GM12864 (cell line): Measurements from ENCODE around the gene FAT1.

ENCODE experiments used
- DNase-seq: peaks from one replicate; pipeline ENCODE4 v3.0.0-alpha.2; 2011; ENCODE audit warnings: low read depth
- H3K4me3 ChIP-seq: 2 replicates; pipeline ENCODE4 v1.5.1; 2011; ENCODE audit warnings: mild to moderate bottlenecking, low read depth, low read length, control low read depth
- TF ChIP-seq, protein P1 (sequence below): IDR thresholded peaks from 2 replicates; pipeline ENCODE4 v1.5.1; 2011; ENCODE audit warnings: low read depth, mild to moderate bottlenecking, moderate library complexity, low read length, control low read depth, inconsistent platforms; ENCODE audit errors: missing control alignments

FAT1 gene

DNA sequence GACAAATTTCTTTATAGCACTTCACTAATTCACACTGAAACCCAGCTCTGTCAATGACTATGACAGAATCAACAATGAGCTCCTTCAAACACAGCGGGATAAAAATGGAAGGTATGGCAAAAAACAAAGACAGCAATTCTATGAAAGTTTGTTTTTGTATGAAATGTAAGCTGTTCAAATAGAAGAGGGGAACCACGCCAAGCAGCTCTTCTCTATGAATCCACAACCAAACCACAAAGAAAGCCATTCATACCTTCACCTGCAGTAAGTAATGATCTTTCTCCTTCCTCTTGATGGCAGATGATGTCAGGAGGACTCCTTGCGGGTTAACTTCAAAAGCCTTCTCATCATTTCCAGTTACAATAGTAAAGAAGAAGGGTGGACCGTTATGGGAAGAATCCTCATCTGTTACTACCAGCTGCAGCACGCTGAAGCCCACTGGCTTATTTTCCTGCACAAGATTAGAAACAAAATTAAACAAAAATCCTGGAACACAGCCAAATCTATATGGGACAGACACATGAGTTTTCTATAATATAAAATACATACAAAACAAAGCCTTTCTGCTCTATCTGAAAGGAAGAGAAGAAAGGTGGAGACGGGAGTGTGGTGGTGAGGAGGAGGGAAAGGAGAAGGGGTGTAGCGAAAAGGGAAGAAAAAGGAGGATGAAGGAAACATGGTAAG lies 119.4 kb downstream of the FAT1 start:
- H3K4me3 ChIP-seq = no peak overlapping the region
- TF ChIP-seq, protein P1, sequence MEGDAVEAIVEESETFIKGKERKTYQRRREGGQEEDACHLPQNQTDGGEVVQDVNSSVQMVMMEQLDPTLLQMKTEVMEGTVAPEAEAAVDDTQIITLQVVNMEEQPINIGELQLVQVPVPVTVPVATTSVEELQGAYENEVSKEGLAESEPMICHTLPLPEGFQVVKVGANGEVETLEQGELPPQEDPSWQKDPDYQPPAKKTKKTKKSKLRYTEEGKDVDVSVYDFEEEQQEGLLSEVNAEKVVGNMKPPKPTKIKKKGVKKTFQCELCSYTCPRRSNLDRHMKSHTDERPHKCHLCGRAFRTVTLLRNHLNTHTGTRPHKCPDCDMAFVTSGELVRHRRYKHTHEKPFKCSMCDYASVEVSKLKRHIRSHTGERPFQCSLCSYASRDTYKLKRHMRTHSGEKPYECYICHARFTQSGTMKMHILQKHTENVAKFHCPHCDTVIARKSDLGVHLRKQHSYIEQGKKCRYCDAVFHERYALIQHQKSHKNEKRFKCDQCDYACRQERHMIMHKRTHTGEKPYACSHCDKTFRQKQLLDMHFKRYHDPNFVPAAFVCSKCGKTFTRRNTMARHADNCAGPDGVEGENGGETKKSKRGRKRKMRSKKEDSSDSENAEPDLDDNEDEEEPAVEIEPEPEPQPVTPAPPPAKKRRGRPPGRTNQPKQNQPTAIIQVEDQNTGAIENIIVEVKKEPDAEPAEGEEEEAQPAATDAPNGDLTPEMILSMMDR = no peak
- DNase-seq = no peak

DNA sequence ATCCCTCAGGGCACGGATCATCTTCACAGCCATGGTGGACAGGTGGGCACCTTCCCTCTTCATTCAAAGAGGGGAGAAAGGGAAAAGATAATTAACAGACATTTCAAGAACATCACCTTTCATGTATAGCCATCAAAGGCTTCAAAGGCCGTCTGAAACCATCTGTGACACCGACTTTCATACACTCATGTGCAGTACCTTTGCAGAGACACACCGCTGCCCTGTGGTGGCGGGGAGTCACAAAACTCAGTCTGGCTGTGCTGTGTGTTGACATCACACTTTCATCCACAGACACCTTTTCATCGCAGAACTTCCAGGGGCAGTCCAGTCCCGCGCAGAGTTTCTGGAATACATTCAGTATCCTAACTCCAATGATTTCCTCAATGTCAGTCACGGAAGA lies 120.7 kb downstream of the FAT1 start:
- H3K4me3 ChIP-seq = no peak overlapping the region
- TF ChIP-seq, protein P1 = no peak
- DNase-seq = no peak

DNA sequence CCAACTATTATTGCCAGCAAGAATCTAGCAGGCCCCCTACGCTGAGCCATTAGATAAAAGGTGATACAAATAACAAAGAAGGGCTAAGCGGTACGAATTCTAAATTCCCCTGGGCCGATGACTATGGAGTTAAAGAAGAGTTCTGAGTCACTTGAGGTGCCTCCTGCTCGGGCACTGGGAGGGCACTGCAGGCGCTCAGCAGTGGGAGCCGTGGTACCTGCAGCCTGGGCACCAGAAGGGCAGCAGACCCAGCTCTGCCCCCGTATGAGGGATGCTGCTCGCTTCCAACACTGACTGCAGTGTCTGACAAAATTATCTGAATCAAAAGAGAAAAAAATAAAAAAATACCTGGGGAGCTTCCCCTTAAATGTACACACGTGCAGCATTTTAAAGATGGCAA lies 124.2 kb downstream of the FAT1 start:
- TF ChIP-seq, protein P1 = no peak
- DNase-seq = no peak

DNA sequence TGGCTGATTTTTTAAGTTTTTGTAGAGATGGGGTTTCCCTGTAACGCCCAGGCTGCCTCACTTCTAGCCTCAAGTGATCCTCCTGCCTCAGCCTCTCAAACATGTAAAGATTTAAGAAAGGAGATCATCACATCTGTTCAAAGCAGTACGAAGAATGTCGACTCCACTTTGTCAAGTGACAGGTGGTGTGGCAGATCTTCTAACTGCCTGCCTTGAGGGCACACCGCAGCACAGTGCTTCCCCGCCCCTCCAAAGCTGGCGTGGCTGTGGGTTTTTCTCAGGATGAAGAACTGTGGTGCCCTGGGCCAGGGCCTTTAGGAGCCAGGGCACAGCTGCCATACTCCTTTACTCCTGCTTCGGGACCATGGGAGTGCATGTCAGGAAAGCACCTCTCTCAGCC lies 125.0 kb downstream of the FAT1 start:
- H3K4me3 ChIP-seq = no peak overlapping the region
- no peak for DNase-seq
- TF ChIP-seq, protein P1 = no peak

More for the DNA sequence above, 124.2 kb downstream of the FAT1 start:
- H3K4me3 ChIP-seq = no peak overlapping the region

DNA sequence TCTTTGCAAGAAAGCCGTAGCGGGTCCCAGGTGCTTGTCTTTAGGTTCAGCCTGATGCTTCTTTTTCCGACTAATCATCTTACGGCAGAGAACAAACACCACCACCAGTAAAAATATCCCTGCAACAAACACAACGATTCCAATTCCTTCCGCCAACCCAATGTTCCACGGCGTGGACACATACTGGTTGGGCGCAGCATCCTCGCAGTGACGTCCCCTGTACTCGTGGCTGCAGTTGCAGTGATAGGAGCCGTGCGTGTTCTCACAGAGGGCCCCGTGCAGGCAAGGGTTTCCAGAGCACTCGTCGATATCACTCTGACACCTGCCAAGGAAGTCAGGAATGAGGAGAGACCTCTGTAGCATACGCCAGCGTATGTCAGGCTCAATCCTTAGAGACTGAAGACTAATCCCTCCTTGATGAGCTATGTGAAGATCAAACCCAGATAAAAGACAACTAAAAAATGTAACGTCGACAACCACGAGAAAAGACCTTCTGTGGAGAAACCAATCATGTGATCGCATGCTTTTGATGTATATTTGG lies 126.7 kb downstream of the FAT1 start:
- no peak overlapping the region for H3K4me3 ChIP-seq
- TF ChIP-seq, protein P1 = no peak
- DNase-seq = no peak

DNA sequence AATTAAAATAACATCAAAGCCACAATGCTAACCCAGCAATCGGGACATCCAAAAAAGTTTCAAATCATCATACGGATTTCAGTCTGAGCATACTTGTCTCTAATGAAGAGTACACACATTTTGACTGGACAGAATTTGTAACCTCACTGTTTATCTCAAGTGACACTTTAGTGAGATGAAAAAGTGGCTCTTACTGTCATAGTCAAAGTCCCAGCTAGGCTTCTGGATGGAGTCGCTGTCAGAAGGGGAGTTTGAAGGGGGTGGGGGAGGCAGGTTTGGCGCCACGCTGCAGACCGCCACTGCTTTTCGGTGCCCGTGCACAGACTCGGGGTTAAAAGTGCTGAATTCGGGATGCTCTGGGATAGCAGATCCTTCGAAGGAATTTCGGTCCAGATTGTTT lies 127.3 kb downstream of the FAT1 start:
- no peak for DNase-seq
- TF ChIP-seq, protein P1 = no peak
- H3K4me3 ChIP-seq = no peak overlapping the region

DNA sequence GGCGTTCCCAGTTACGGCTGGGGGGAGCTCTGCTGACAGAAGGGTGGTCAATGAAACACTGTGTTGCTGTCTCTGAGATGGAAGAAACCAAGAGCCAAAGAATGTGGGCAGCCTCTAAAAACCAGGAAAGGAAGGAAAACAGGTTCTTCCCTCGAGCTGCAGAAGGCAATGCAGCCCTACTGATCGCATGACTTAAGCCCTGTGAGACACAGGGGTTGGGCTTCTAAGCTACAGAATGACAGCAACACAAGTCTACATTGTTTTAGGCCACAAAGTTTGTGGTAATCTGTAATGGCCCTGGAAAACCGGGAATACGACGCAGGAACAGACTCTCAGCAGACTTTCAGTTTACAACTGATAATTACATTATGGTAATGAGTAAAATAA lies 130.1 kb downstream of the FAT1 start:
- TF ChIP-seq, protein P1 = no peak
- DNase-seq = no peak
- H3K4me3 ChIP-seq = no peak overlapping the region
